HCT116 (cell line): ENCODE results near the gene ZBTB5. TPM values are rescaled to one million over a fixed set of nuclear protein-coding genes. Genes with fewer than 3 reads are reported as not detected.

Experiments used
- ATAC-seq: fragments of 200-7000 bp; cut with Tn5 transposase; 2 replicates; pipeline ENCODE4 v1.9.1; 2020; ENCODE audit warnings: mild to moderate bottlenecking, moderate library complexity
- BruUV-seq: library from RNA; stranded (reverse); fragments of 400-500 nt; replicated peaks from 2 replicates; lab custom pipeline; 2021; lab: Mats Ljungman, UMichigan
- CTCF ChIA-PET: fragments of 300-600 bp; sonication (Branson Sonifier 250); formaldehyde crosslinking; loops from one replicate; lab custom pipeline; 2021; ENCODE audit warnings: antibody characterized with exemption; lab: Charles Lee
- POLR2A ChIA-PET: fragments of 300-600, 350-600 bp; sonication (Branson Sonifier 250); formaldehyde crosslinking; loops from one replicate; lab custom pipeline; 2021; ENCODE audit warnings: antibody characterized with exemption; lab: Charles Lee
- RAD21 ChIA-PET, 2 experiments: fragments of 300-600 bp; sonication (Branson Sonifier 250); formaldehyde crosslinking; loops; one replicate each; lab custom pipeline; 2023; ENCODE audit warnings: low total read pairs in 2 of 2; ENCODE audit not compliant: uncharacterized antibody in 2 of 2, unreplicated experiment in 2 of 2, low non-redundant PET in 1 of 2; lab: Charles Lee
- DNase-seq: peaks from one replicate; pipeline ENCODE4 v3.0.0-alpha.2; 2010; ENCODE audit warnings: low read depth, low spot score
- H2AFZ ChIP-seq: fragments of 200-600 bp; shearing (Covaris generic), sonication (generic); 2 replicates; pipeline ENCODE4 v1.6.1; 2017; ENCODE audit warnings: low read depth, mixed run types, mixed read lengths, antibody characterized with exemption, low read length; ENCODE audit not compliant: poor library complexity, severe bottlenecking
- H3K27ac ChIP-seq: 2 replicates; pipeline ENCODE4 v1.5.1; 2012; ENCODE audit warnings: low read depth, low read length
- H3K27me3 ChIP-seq: fragments of 200-600 bp; sonication (generic); 2 replicates; pipeline ENCODE4 v1.6.1; 2016; ENCODE audit warnings: mixed run types, low read length, mixed read lengths; ENCODE audit not compliant: insufficient read depth
- H3K36me3 ChIP-seq, 2 experiments: fragments of 200-500 bp in 1 of 2; fragments of 200-600 bp in 1 of 2; sonication (Bioruptor generic) in 1 of 2; sonication (generic) in 1 of 2; 2 replicates each; pipeline versions ENCODE4 v1.5.1 to v1.6.1; 2014 to 2016; ENCODE audit warnings: low read length in 2 of 2, inconsistent platforms in 1 of 2, mixed read lengths in 1 of 2, mixed run types in 1 of 2; ENCODE audit not compliant: insufficient read depth in 2 of 2, control insufficient read depth in 1 of 2
- H3K4me1 ChIP-seq, 2 experiments: fragments of 200-600 bp in 1 of 2; sonication (generic) in 1 of 2; 2 replicates each; pipeline versions ENCODE4 v1.5.1 to v1.6.1; 2012 to 2017; ENCODE audit warnings: low read length in 2 of 2, inconsistent platforms in 1 of 2, mild to moderate bottlenecking in 1 of 2, mixed read lengths in 1 of 2, mixed run types in 1 of 2, moderate library complexity in 1 of 2; ENCODE audit not compliant: insufficient read depth in 2 of 2, control insufficient read depth in 1 of 2
- H3K4me2 ChIP-seq: fragments of 200-600 bp; sonication (generic); 2 replicates; pipeline ENCODE4 v1.6.1; 2017; ENCODE audit warnings: mixed run types, low read length, mixed read lengths
- H3K4me3 ChIP-seq, 2 experiments: fragments of 200-600 bp in 1 of 2; sonication (generic) in 1 of 2; replicated peaks in 1 of 2; 2 replicates each; pipeline ENCODE4 v1.5.1; 2011 to 2016; ENCODE audit warnings: low read length in 2 of 2, control low read depth in 1 of 2, low read depth in 1 of 2, mild to moderate bottlenecking in 1 of 2, mixed read lengths in 1 of 2, mixed run types in 1 of 2
- H3K79me2 ChIP-seq: fragments of 200-600 bp; sonication (generic); 2 replicates; pipeline ENCODE4 v1.6.1; 2017; ENCODE audit warnings: mild to moderate bottlenecking, mixed run types, low read length, moderate library complexity, mixed read lengths; ENCODE audit not compliant: insufficient read depth
- H3K9ac ChIP-seq: fragments of 200-600 bp; sonication (generic); 2 replicates; pipeline ENCODE4 v1.6.1; 2016; ENCODE audit warnings: low read length, mixed read lengths
- H3K9me2 ChIP-seq: fragments of 200-600 bp; sonication (generic), shearing (Covaris generic); 2 replicates; pipeline ENCODE4 v1.6.1; 2017; ENCODE audit warnings: mixed run types, mild to moderate bottlenecking, moderate library complexity; ENCODE audit not compliant: insufficient read depth
- H3K9me3 ChIP-seq, 2 experiments: fragments of 200-500 bp in 1 of 2; fragments of 200-600 bp in 1 of 2; sonication (Bioruptor generic) in 1 of 2; sonication (generic) in 1 of 2; 2 replicates each; pipeline ENCODE4 v1.6.1; 2014 to 2017; ENCODE audit warnings: low read length in 2 of 2, mixed read lengths in 2 of 2, inconsistent platforms in 1 of 2, low read depth in 1 of 2, mild to moderate bottlenecking in 1 of 2, mixed run types in 1 of 2, moderate library complexity in 1 of 2; ENCODE audit not compliant: control insufficient read depth in 1 of 2, insufficient read depth in 1 of 2
- H4K20me1 ChIP-seq: fragments of 200-600 bp; sonication (generic), shearing (Covaris generic); 2 replicates; pipeline ENCODE4 v1.6.1; 2017; ENCODE audit warnings: mixed run types, mild to moderate bottlenecking, moderate library complexity; ENCODE audit not compliant: insufficient read depth
- CBX3 ChIP-seq: IDR thresholded peaks from 2 replicates; pipeline ENCODE4 v1.6.1; 2012; ENCODE audit warnings: low read depth
- CEBPB ChIP-seq: IDR thresholded peaks from 2 replicates; pipeline ENCODE4 v1.6.1; 2012; ENCODE audit warnings: low read depth
- EGR1 ChIP-seq: IDR thresholded peaks from 2 replicates; pipeline ENCODE4 v1.6.1; 2012; ENCODE audit warnings: low read depth
- EZH2phosphoT487 ChIP-seq: fragments of 200-600 bp; IDR thresholded peaks from 2 replicates; pipeline ENCODE4 v1.6.1; 2018; ENCODE audit warnings: antibody characterized with exemption, borderline replicate concordance
- POLR2A ChIP-seq: IDR thresholded peaks from 2 replicates; pipeline ENCODE4 v1.7.0; 2011; ENCODE audit warnings: borderline replicate concordance; ENCODE audit not compliant: insufficient read depth, insufficient read length; ENCODE audit errors: extremely low read depth
- POLR2AphosphoS5 ChIP-seq: IDR thresholded peaks from 2 replicates; pipeline ENCODE4 v1.6.1; 2011; ENCODE audit warnings: mild to moderate bottlenecking, low read depth, low read length, moderate library complexity
- YY1 ChIP-seq: IDR thresholded peaks from 2 replicates; pipeline ENCODE4 v1.6.1; 2011; ENCODE audit warnings: low read length, low read depth, moderate library complexity, mild to moderate bottlenecking; ENCODE audit not compliant: insufficient replicate concordance; ENCODE audit errors: extremely low read depth
- ZNF274 ChIP-seq: fragments of 200-500 bp; sonication (Bioruptor generic); IDR thresholded peaks from 2 replicates; pipeline ENCODE4 v1.6.1; 2014; ENCODE audit warnings: mild to moderate bottlenecking, low read depth, low read length, inconsistent platforms
- intact Hi-C: fragments of 100-400 bp; cut with micrococcal nuclease; formaldehyde crosslinking; loops from 2 replicates; pipeline ENCODE4 v1.10.0; 2022
- total RNA-seq: library from RNA; stranded (reverse); gene quantifications from one replicate; pipeline ENCODE4 v1.2.1, GENCODE V29; 2021; ENCODE audit not compliant: unreplicated experiment
- TF ChIP-seq, protein P1 (sequence below): IDR thresholded peaks from 2 replicates; pipeline ENCODE4 v1.6.1; 2012
- TF ChIP-seq, protein P2 (sequence below): IDR thresholded peaks from 2 replicates; pipeline ENCODE4 v1.6.1; 2012; ENCODE audit warnings: low read depth

ZBTB5 gene
- total RNA-seq, 1 experiment from 2014 or later = 22.3 TPM

DNA sequence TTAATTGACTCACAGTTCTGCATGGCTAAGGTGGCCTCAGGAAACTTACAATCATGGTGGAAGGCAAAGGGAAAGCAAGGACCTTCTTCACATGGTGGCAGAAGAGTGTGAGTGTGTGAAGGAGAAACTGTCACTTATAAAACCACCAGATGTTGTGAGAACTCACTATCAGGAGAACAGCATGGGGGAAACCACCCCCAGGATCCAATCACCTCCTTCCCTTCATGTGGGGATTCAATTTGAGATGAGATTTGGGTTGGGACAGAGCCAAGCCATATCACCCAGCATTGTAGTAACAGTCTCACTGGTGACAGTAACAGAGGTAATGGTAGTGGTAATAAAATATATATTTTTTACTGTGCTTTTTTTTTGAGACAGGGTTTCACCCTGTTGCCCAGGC lies 18.1 kb downstream of the ZBTB5 start:
- no peak for TF ChIP-seq EGR1
- no peak for TF ChIP-seq ZNF274
- no peak for TF ChIP-seq YY1
- TF ChIP-seq POLR2A = no peak
- TF ChIP-seq, protein P1, sequence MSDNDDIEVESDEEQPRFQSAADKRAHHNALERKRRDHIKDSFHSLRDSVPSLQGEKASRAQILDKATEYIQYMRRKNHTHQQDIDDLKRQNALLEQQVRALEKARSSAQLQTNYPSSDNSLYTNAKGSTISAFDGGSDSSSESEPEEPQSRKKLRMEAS = no peak
- TF ChIP-seq CBX3 = no peak
- TF ChIP-seq, protein P2, sequence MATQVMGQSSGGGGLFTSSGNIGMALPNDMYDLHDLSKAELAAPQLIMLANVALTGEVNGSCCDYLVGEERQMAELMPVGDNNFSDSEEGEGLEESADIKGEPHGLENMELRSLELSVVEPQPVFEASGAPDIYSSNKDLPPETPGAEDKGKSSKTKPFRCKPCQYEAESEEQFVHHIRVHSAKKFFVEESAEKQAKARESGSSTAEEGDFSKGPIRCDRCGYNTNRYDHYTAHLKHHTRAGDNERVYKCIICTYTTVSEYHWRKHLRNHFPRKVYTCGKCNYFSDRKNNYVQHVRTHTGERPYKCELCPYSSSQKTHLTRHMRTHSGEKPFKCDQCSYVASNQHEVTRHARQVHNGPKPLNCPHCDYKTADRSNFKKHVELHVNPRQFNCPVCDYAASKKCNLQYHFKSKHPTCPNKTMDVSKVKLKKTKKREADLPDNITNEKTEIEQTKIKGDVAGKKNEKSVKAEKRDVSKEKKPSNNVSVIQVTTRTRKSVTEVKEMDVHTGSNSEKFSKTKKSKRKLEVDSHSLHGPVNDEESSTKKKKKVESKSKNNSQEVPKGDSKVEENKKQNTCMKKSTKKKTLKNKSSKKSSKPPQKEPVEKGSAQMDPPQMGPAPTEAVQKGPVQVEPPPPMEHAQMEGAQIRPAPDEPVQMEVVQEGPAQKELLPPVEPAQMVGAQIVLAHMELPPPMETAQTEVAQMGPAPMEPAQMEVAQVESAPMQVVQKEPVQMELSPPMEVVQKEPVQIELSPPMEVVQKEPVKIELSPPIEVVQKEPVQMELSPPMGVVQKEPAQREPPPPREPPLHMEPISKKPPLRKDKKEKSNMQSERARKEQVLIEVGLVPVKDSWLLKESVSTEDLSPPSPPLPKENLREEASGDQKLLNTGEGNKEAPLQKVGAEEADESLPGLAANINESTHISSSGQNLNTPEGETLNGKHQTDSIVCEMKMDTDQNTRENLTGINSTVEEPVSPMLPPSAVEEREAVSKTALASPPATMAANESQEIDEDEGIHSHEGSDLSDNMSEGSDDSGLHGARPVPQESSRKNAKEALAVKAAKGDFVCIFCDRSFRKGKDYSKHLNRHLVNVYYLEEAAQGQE = no peak
- no peak for TF ChIP-seq CEBPB
- no peak for TF ChIP-seq POLR2AphosphoS5
- no peak for TF ChIP-seq EZH2phosphoT487
- TF ChIP-seq, all 23 proteins: peak for 0
- intact Hi-C loops = no loop called here
- ChIA-PET RAD21 (no interaction called here), CTCF (no interaction called here), POLR2A (no interaction called here)
- Histone ChIP-seq H3K9me3 (no peaks in the 10 kb centered on the region), H3K36me3 (peaks cover 2 to 36% of the 10 kb centered on the region in 2 experiments; a peak in 2 of 4 replicates), H3K9ac (no peak overlapping the region), H4K20me1 (peaks cover 37% of the 10 kb centered on the region), H2AFZ (no peak overlapping the region), H3K79me2 (peaks cover 99% of the 10 kb centered on the region), H3K9me2 (no peaks in the 10 kb centered on the region), H3K4me3 (no peak overlapping the region), H3K4me1 (peaks cover 0 to 21% of the 10 kb centered on the region in 2 experiments; a peak in 3 of 4 replicates), H3K4me2 (no peak overlapping the region), H3K27me3 (no peaks in the 10 kb centered on the region), H3K27ac (no peak overlapping the region)
- BruUV-seq = no TSS peak
- ATAC-seq = no peak
- DNase-seq = no peak
